Keratinocyte (primary cell): Measurements from ENCODE around the gene MAST1. TPM values are rescaled to one million over a fixed set of nuclear protein-coding genes. Genes with fewer than 3 reads are reported as not detected.

ENCODE experiments used
- DNase-seq: peaks from one replicate; pipeline ENCODE4 v3.0.0-alpha.2; 2011; ENCODE audit warnings: low read depth, missing footprints, low spot score
- FAIRE-seq: peaks from 2 replicates; lab custom pipeline; 2011; peaks lifted over from hg19 to GRCh38; lab: Jason Lieb, UNC
- H2AFZ ChIP-seq: 2 replicates; pipeline ENCODE4 v1.6.0; 2012; ENCODE audit warnings: low read length, control low read depth, inconsistent platforms; ENCODE audit not compliant: control insufficient read depth
- H3K27ac ChIP-seq: 2 replicates; pipeline ENCODE4 v1.5.1; 2011; ENCODE audit warnings: low read length; ENCODE audit not compliant: control insufficient read depth, insufficient read depth
- H3K27me3 ChIP-seq: 3 replicates; pipeline ENCODE4 v1.6.0; 2011; ENCODE audit warnings: low read length; ENCODE audit not compliant: control insufficient read depth, insufficient read depth; ENCODE audit errors: extremely low read depth
- H3K36me3 ChIP-seq, 2 experiments: 2 replicates in 1 of 2; 3 replicates in 1 of 2; pipeline ENCODE4 v1.5.1; 2011; ENCODE audit warnings: low read length in 2 of 2, mild to moderate bottlenecking in 1 of 2; ENCODE audit not compliant: control insufficient read depth in 2 of 2, insufficient read depth in 2 of 2; ENCODE audit errors: extremely low read depth in 1 of 2
- H3K4me1 ChIP-seq: 3 replicates; pipeline ENCODE4 v1.5.1; 2011; ENCODE audit warnings: low read length; ENCODE audit not compliant: control insufficient read depth, insufficient read depth; ENCODE audit errors: extremely low read depth
- H3K4me2 ChIP-seq: 3 replicates; pipeline ENCODE4 v1.6.0; 2011; ENCODE audit warnings: low read depth, low read length; ENCODE audit not compliant: control insufficient read depth, insufficient read depth; ENCODE audit errors: extremely low read depth
- H3K4me3 ChIP-seq, 3 experiments: fragments of 200-600 bp in 1 of 3; sonication (generic) in 1 of 3; 2 replicates in 2 of 3; 3 replicates in 1 of 3; pipeline ENCODE4 v1.5.1; 2011 to 2016; ENCODE audit warnings: low read length in 3 of 3, mild to moderate bottlenecking in 3 of 3, control low read depth in 2 of 3, inconsistent platforms in 1 of 3, low read depth in 1 of 3, mixed read lengths in 1 of 3, mixed run types in 1 of 3, moderate library complexity in 1 of 3; ENCODE audit not compliant: control insufficient read depth in 2 of 3, insufficient read depth in 2 of 3; ENCODE audit errors: extremely low read depth in 1 of 3
- H3K79me2 ChIP-seq: 2 replicates; pipeline ENCODE4 v1.6.0; 2012; ENCODE audit warnings: low read length; ENCODE audit not compliant: control insufficient read depth, insufficient read depth
- H3K9ac ChIP-seq: 3 replicates; pipeline ENCODE4 v1.6.0; 2011; ENCODE audit warnings: low read length; ENCODE audit not compliant: control insufficient read depth, insufficient read depth; ENCODE audit errors: extremely low read depth
- H3K9me1 ChIP-seq: 3 replicates; pipeline ENCODE4 v1.6.0; 2011; ENCODE audit warnings: low read length; ENCODE audit not compliant: control insufficient read depth, insufficient read depth; ENCODE audit errors: extremely low read depth
- H3K9me3 ChIP-seq: 2 replicates; pipeline ENCODE4 v1.5.1; 2012; ENCODE audit warnings: low read depth, low read length; ENCODE audit not compliant: control insufficient read depth
- H4K20me1 ChIP-seq: 3 replicates; pipeline ENCODE4 v1.6.0; 2011; ENCODE audit warnings: low read length; ENCODE audit not compliant: control insufficient read depth, insufficient read depth; ENCODE audit errors: extremely low read depth
- EZH2 ChIP-seq: IDR thresholded peaks from one replicate; pipeline ENCODE4 v1.6.1; 2012; ENCODE audit warnings: inconsistent platforms, mild to moderate bottlenecking, low read length, moderate library complexity
- dilution Hi-C: fragments of 300-500 bp; cut with MboI; formaldehyde crosslinking; loops from one replicate; pipeline ENCODE4 v1.7.0; 2020; ENCODE audit warnings: low sequenced_read_pairs; ENCODE audit not compliant: extremely low pct_ligation_motif_present
- polyA plus RNA-seq, 5 experiments: library from polyadenylated mRNA; depleted of rRNA in 3 of 5; stranded (reverse) in 3 of 5; stranded (forward) in 1 of 5; unstranded in 1 of 5; fragments of >200 nt; gene quantifications; 1 replicate in 1 of 5; 2 replicates in 3 of 5; 3 replicates in 1 of 5; pipeline versions ENCODE4 v1.2.1 to v1.2.3, GENCODE V29; 2011 to 2012; ENCODE audit warnings: missing spikeins in 2 of 5, low read depth in 1 of 5, low replicate concordance in 1 of 5
- TF ChIP-seq, protein P1 (sequence below), 3 experiments: IDR thresholded peaks in 1 of 3; conservative IDR thresholded peaks in 1 of 3; optimal IDR thresholded peaks in 1 of 3; 2 replicates in 2 of 3; 3 replicates in 1 of 3; pipeline versions ENCODE3 to v1.5.1; 2011; ENCODE audit warnings: low read length in 3 of 3, mild to moderate bottlenecking in 3 of 3, moderate library complexity in 2 of 3, control low read depth in 1 of 3, inconsistent platforms in 1 of 3; ENCODE audit not compliant: insufficient read depth in 2 of 3; ENCODE audit errors: extremely low read depth in 1 of 3

The MAST1 gene
- polyA plus RNA-seq, 1 donor (not counting 4 experiments of a cell fraction or from before 2014, with no cell fraction given), result 0.13 TPM

DNA sequence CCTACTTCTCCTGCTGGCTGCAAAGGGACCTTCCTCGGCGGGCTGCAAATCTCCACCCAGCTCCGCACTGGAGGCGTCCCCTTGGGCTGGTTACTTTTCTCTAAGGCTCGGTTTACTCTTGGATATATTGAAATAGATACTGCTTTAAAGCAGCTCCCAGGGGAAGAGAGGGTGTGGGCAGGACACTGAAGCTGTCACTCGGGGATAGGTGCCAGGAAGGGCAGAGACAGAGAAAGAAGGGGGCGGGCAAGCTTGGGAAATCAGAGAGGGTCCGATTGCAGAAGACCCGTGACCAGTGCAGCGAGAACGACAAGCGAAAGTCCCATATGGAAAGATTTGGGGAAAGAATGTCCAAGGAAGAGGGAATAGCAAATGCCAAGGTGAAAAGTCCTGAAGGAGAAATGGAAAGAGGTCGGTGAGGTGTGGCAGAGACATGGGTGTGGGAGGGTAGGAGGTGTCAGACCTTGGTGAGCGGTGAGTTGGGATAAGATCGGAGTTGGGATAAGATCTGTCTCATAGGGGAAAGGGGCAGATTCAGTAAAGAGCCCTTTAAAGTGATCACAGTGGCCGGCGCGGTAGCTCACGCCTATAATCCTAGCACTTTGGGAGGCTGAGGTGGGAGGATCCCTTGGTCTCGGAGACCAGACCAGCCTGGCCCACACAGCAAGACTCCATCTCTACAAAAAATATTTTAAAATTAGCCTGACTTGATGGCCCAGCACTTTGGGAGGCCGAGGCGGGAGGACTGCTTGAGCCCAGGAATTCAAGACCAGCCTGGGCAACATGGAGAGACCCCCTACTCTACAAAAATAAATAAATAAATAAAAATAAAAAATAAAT, 35.8 kb upstream of the MAST1 start:
- Histone ChIP-seq H2AFZ (peak overlapping the region; percentile 93), H3K27me3 (no peaks in the 10 kb centered on the region), H3K9me3 (no peaks in the 10 kb centered on the region), H3K4me1 (peaks cover 32% of the 10 kb centered on the region), H3K36me3 (peaks cover 4 to 9% of the 10 kb centered on the region in 2 experiments), H3K4me2 (peak overlapping the region; percentile 94), H3K4me3 (peak overlapping the region; percentile 87 to 95 (median 92)), H3K9me1 (no peaks in the 10 kb centered on the region), H3K27ac (no peak overlapping the region), H4K20me1 (no peaks in the 10 kb centered on the region), H3K9ac (peak overlapping the region; percentile 89), H3K79me2 (peaks cover 19% of the 10 kb centered on the region)
- dilution Hi-C loops, result no loop called here
- DNase-seq, result no peak
- FAIRE-seq, result no peak
- no peak for TF ChIP-seq EZH2
- TF ChIP-seq, protein P1, sequence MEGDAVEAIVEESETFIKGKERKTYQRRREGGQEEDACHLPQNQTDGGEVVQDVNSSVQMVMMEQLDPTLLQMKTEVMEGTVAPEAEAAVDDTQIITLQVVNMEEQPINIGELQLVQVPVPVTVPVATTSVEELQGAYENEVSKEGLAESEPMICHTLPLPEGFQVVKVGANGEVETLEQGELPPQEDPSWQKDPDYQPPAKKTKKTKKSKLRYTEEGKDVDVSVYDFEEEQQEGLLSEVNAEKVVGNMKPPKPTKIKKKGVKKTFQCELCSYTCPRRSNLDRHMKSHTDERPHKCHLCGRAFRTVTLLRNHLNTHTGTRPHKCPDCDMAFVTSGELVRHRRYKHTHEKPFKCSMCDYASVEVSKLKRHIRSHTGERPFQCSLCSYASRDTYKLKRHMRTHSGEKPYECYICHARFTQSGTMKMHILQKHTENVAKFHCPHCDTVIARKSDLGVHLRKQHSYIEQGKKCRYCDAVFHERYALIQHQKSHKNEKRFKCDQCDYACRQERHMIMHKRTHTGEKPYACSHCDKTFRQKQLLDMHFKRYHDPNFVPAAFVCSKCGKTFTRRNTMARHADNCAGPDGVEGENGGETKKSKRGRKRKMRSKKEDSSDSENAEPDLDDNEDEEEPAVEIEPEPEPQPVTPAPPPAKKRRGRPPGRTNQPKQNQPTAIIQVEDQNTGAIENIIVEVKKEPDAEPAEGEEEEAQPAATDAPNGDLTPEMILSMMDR (optimal IDR thresholded peaks at IDR 0.05 in 1 of 3, IDR thresholded peaks at IDR 0.05 in 1 of 3, conservative IDR thresholded peaks at IDR 0.05 in 1 of 3; ENCODE audit: extremely low read depth in 1 of 3, insufficient read depth in 2 of 3, low read length in 3 of 3), result no peak

DNA sequence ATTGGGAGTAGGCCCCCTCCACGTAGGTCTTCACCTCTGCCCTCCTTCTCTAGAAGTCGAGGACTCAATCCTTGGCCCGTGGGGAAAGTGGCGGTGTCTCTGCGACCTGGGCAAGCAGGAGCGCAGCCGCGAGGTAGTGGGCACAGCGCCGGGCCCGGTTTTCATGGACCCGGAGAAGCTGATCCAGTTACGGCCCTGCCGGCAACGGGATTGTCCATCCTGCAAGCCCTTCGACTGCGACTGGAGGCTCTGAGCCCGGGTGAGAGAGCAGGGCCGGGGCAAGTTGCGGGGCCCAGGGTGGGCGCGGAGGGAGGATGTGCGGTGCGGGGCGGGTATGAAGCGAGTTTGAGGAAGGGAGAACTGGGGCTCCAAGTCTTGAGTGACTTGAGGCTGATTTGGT, 34.3 kb upstream of the MAST1 start:
- FAIRE-seq (no peak), DNase-seq (no peak)
- no peak for TF ChIP-seq EZH2
- TF ChIP-seq, protein P1 (optimal IDR thresholded peaks at IDR 0.05 in 1 of 3, IDR thresholded peaks at IDR 0.05 in 1 of 3, conservative IDR thresholded peaks at IDR 0.05 in 1 of 3; ENCODE audit: extremely low read depth in 1 of 3, insufficient read depth in 2 of 3, low read length in 3 of 3), result no peak
- no peak overlapping the region for H3K4me2 ChIP-seq
- H3K9me3 ChIP-seq, result no peaks in the 10 kb centered on the region
- H3K9ac ChIP-seq, result no peak overlapping the region
- H3K27me3 ChIP-seq, result no peaks in the 10 kb centered on the region
- dilution Hi-C loops, result no loop called here
- no peaks in the 10 kb centered on the region for H4K20me1 ChIP-seq
- H3K9me1 ChIP-seq, result no peaks in the 10 kb centered on the region
- H2AFZ ChIP-seq, result no peak overlapping the region
- H3K27ac ChIP-seq, result no peak overlapping the region
- no peak overlapping the region for H3K4me3 ChIP-seq
- H3K36me3 ChIP-seq, result peaks cover 2 to 9% of the 10 kb centered on the region in 2 experiments
- H3K4me1 ChIP-seq, result peaks cover 32% of the 10 kb centered on the region
- H3K79me2 ChIP-seq, result peaks cover 19% of the 10 kb centered on the region
